HEK293 (cell line): ENCODE results near the gene MARCHF3.
A peak's percentile ranks its signal among the peaks of the same experiment; 100 is the strongest.

Experiments
- EGR2 ChIP-seq: fragments of 450-650 bp; formaldehyde crosslinking; IDR thresholded peaks from 2 replicates; pipeline ENCODE4 v1.5.1; 2016; ENCODE audit warnings: low read depth, missing biosample characterization, missing genetic modification characterization
- GLI2 ChIP-seq: fragments of 450-650 bp; formaldehyde crosslinking; IDR thresholded peaks from 2 replicates; pipeline ENCODE4; 2017; ENCODE audit warnings: missing biosample characterization, missing genetic modification characterization, low read depth, borderline replicate concordance
- IKZF3 ChIP-seq: fragments of 450-650 bp; IDR thresholded peaks from 2 replicates; pipeline ENCODE4 v1.5.0; 2018; ENCODE audit warnings: missing biosample characterization, mild to moderate bottlenecking, missing genetic modification characterization, moderate library complexity
- KLF7 ChIP-seq: fragments of 450-650 bp; formaldehyde crosslinking; IDR thresholded peaks from 2 replicates; pipeline ENCODE4 v1.5.1; 2016; ENCODE audit warnings: missing biosample characterization, missing genetic modification characterization, borderline replicate concordance
- KLF8 ChIP-seq: fragments of 450-650 bp; formaldehyde crosslinking; IDR thresholded peaks from 2 replicates; pipeline ENCODE4 v1.5.1; 2016; ENCODE audit warnings: missing biosample characterization, missing genetic modification characterization
- SP7 ChIP-seq: fragments of 450-650 bp; formaldehyde crosslinking; IDR thresholded peaks from 2 replicates; pipeline ENCODE4 v1.5.1; 2016; ENCODE audit warnings: missing biosample characterization, missing genetic modification characterization
- YY1 ChIP-seq: fragments of 450-650 bp; formaldehyde crosslinking; IDR thresholded peaks from 2 replicates; pipeline ENCODE4 v1.5.1; 2018; ENCODE audit warnings: missing biosample characterization, missing genetic modification characterization
- YY2 ChIP-seq: fragments of 450-650 bp; formaldehyde crosslinking; IDR thresholded peaks from 2 replicates; pipeline ENCODE4 v1.5.1; 2016; ENCODE audit warnings: missing biosample characterization, missing genetic modification characterization
- ZBTB21 ChIP-seq: fragments of 450-650 bp; formaldehyde crosslinking; IDR thresholded peaks from 2 replicates; pipeline ENCODE4 v1.5.1; 2017; ENCODE audit warnings: missing biosample characterization, missing genetic modification characterization
- ZNF10 ChIP-seq: fragments of 450-650 bp; formaldehyde crosslinking; IDR thresholded peaks from 2 replicates; pipeline ENCODE4 v1.5.1; 2017; ENCODE audit warnings: missing biosample characterization, missing genetic modification characterization
- ZNF133 ChIP-seq: fragments of 450-650 bp; formaldehyde crosslinking; IDR thresholded peaks from 2 replicates; pipeline ENCODE4 v1.5.1; 2016; ENCODE audit warnings: missing biosample characterization, missing genetic modification characterization
- ZNF19 ChIP-seq: fragments of 450-650 bp; formaldehyde crosslinking; IDR thresholded peaks from 2 replicates; pipeline ENCODE4; 2016; ENCODE audit warnings: missing biosample characterization, missing genetic modification characterization, low read depth
- ZNF391 ChIP-seq: fragments of 450-650 bp; formaldehyde crosslinking; IDR thresholded peaks from 2 replicates; pipeline ENCODE4 v1.5.1; 2016; ENCODE audit warnings: low read depth, missing biosample characterization, missing genetic modification characterization, borderline replicate concordance
- ZNF394 ChIP-seq: fragments of 450-650 bp; formaldehyde crosslinking; IDR thresholded peaks from 2 replicates; pipeline ENCODE4 v1.5.1; 2016; ENCODE audit warnings: missing biosample characterization, missing genetic modification characterization, mild to moderate bottlenecking, moderate library complexity, borderline replicate concordance
- ZNF510 ChIP-seq: fragments of 450-650 bp; formaldehyde crosslinking; IDR thresholded peaks from 2 replicates; pipeline ENCODE4 v1.5.1; 2018; ENCODE audit warnings: mild to moderate bottlenecking, missing genetic modification characterization, missing biosample characterization; ENCODE audit not compliant: insufficient replicate concordance
- ZNF529 ChIP-seq: fragments of 450-650 bp; formaldehyde crosslinking; IDR thresholded peaks from 2 replicates; pipeline ENCODE4 v1.5.1; 2017; ENCODE audit warnings: missing genetic modification characterization, missing biosample characterization; ENCODE audit not compliant: insufficient replicate concordance
- ZNF560 ChIP-seq: fragments of 450-650 bp; formaldehyde crosslinking; IDR thresholded peaks from 2 replicates; pipeline ENCODE4 v1.5.1; 2017; ENCODE audit warnings: missing biosample characterization, missing genetic modification characterization, borderline replicate concordance
- ZNF623 ChIP-seq: fragments of 450-650 bp; formaldehyde crosslinking; IDR thresholded peaks from 2 replicates; pipeline ENCODE4 v1.5.1; 2016; ENCODE audit warnings: missing biosample characterization, missing genetic modification characterization
- ZNF626 ChIP-seq: fragments of 450-650 bp; sonication (Bioruptor Pico); formaldehyde crosslinking; IDR thresholded peaks from 2 replicates; pipeline ENCODE4 v1.5.1; 2018; ENCODE audit warnings: missing biosample characterization, missing genetic modification characterization, inconsistent platforms
- ZNF664 ChIP-seq: fragments of 450-650 bp; formaldehyde crosslinking; IDR thresholded peaks from 2 replicates; pipeline ENCODE4 v1.5.1; 2016; ENCODE audit warnings: missing biosample characterization, missing genetic modification characterization
- ZNF791 ChIP-seq: fragments of 450-650 bp; formaldehyde crosslinking; IDR thresholded peaks from 2 replicates; pipeline ENCODE4 v1.5.1; 2016; ENCODE audit warnings: missing biosample characterization, missing genetic modification characterization
- TF ChIP-seq, protein P1 (sequence below): fragments of 450-650 bp; formaldehyde crosslinking; IDR thresholded peaks from 2 replicates; pipeline ENCODE4 v1.5.1; 2016; ENCODE audit warnings: missing biosample characterization, missing genetic modification characterization
- TF ChIP-seq, protein P2 (sequence below): fragments of 450-650 bp; formaldehyde crosslinking; IDR thresholded peaks from 2 replicates; pipeline ENCODE4 v1.5.1; 2016; ENCODE audit warnings: missing biosample characterization, missing genetic modification characterization
- TF ChIP-seq, protein P3 (sequence below): fragments of 450-650 bp; formaldehyde crosslinking; IDR thresholded peaks from 2 replicates; pipeline ENCODE4 v1.5.1; 2016; ENCODE audit warnings: missing biosample characterization, missing genetic modification characterization, low read depth
- TF ChIP-seq, protein P4 (sequence below): fragments of 450-650 bp; formaldehyde crosslinking; IDR thresholded peaks from 2 replicates; pipeline ENCODE4 v1.5.1; 2016; ENCODE audit warnings: missing biosample characterization, missing genetic modification characterization
- TF ChIP-seq, protein P5 (sequence below): fragments of 450-650 bp; formaldehyde crosslinking; IDR thresholded peaks from 2 replicates; pipeline ENCODE4 v1.5.1; 2016; ENCODE audit warnings: missing biosample characterization, missing genetic modification characterization
- TF ChIP-seq, protein P6 (sequence below): fragments of 450-650 bp; formaldehyde crosslinking; IDR thresholded peaks from 2 replicates; pipeline ENCODE4 v1.5.1; 2017; ENCODE audit warnings: missing biosample characterization, missing genetic modification characterization
- TF ChIP-seq, protein P7 (sequence below): fragments of 450-650 bp; formaldehyde crosslinking; conservative IDR thresholded peaks from 2 replicates; pipeline ENCODE4 v1.5.1; 2016; ENCODE audit warnings: low read depth, missing biosample characterization, missing genetic modification characterization

Gene MARCHF3

DNA sequence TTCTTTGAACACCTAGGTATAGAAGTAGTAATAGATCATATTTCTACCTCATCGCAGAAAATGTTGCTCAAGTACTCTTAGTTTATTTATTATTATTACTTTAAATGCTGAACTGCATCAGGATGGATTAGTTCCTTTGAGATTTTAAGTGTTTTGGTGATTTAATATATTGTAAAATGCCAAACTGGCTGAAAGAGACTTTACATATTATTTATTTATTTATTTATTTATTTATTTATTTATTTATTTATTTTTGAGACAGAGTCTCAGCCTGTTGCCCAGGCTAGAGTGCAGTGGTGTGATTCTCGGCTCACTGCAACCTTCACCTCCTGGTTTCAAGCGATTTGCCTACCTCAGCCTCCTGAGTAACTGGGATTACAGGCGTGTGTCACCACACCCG is 211.1 kb downstream of the MARCHF3 start (continued):
- TF ChIP-seq, protein P1, sequence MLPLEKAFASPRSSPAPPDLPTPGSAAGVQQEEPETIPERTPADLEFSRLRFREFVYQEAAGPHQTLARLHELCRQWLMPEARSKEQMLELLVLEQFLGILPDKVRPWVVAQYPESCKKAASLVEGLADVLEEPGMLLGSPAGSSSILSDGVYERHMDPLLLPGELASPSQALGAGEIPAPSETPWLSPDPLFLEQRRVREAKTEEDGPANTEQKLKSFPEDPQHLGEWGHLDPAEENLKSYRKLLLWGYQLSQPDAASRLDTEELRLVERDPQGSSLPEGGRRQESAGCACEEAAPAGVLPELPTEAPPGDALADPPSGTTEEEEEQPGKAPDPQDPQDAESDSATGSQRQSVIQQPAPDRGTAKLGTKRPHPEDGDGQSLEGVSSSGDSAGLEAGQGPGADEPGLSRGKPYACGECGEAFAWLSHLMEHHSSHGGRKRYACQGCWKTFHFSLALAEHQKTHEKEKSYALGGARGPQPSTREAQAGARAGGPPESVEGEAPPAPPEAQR, result no peak
- TF ChIP-seq YY1 (tag by site-specific recombination) (no peak), ZNF394 (peak; percentile 99), ZNF623 (tag by site-specific recombination) (peak; percentile 80), SP7 (tag by site-specific recombination) (no peak), ZNF133 (tag by site-specific recombination) (no peak), EGR2 (tag by site-specific recombination) (no peak), ZNF626 (tag by site-specific recombination) (no peak), YY2 (no peak), ZNF791 (tag by site-specific recombination) (0 out of 2 replicates have a peak, but pooled peaks have one; percentile 43), ZNF560 (tag by site-specific recombination) (peak; percentile 93), GLI2 (tag by site-specific recombination) (peak; percentile 73; the same call in 1 of the 2 replicates), ZNF10 (tag by site-specific recombination) (no peak), ZBTB21 (tag by site-specific recombination) (peak; percentile 42; the same call in 1 of the 2 replicates), ZNF19 (0 out of 2 replicates have a peak, but pooled peaks have one; percentile 14), ZNF529 (peak; percentile 71), KLF8 (tag by site-specific recombination) (no peak), IKZF3 (tag by site-specific recombination) (no peak), ZNF510 (tag by site-specific recombination) (peak; percentile 89), ZNF391 (no peak), ZNF664 (tag by site-specific recombination) (0 out of 2 replicates have a peak, but pooled peaks have one; percentile 63), KLF7 (tag by site-specific recombination) (peak; percentile 34; the same call in 1 of the 2 replicates)
- TF ChIP-seq, protein P2, sequence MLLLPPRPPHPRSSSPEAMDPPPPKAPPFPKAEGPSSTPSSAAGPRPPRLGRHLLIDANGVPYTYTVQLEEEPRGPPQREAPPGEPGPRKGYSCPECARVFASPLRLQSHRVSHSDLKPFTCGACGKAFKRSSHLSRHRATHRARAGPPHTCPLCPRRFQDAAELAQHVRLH (tag by site-specific recombination), result peak; percentile 73; the same call in 1 of the 2 replicates
- TF ChIP-seq, protein P3, sequence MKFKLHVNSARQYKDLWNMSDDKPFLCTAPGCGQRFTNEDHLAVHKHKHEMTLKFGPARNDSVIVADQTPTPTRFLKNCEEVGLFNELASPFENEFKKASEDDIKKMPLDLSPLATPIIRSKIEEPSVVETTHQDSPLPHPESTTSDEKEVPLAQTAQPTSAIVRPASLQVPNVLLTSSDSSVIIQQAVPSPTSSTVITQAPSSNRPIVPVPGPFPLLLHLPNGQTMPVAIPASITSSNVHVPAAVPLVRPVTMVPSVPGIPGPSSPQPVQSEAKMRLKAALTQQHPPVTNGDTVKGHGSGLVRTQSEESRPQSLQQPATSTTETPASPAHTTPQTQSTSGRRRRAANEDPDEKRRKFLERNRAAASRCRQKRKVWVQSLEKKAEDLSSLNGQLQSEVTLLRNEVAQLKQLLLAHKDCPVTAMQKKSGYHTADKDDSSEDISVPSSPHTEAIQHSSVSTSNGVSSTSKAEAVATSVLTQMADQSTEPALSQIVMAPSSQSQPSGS (tag by site-specific recombination), result no peak
- TF ChIP-seq, protein P4, sequence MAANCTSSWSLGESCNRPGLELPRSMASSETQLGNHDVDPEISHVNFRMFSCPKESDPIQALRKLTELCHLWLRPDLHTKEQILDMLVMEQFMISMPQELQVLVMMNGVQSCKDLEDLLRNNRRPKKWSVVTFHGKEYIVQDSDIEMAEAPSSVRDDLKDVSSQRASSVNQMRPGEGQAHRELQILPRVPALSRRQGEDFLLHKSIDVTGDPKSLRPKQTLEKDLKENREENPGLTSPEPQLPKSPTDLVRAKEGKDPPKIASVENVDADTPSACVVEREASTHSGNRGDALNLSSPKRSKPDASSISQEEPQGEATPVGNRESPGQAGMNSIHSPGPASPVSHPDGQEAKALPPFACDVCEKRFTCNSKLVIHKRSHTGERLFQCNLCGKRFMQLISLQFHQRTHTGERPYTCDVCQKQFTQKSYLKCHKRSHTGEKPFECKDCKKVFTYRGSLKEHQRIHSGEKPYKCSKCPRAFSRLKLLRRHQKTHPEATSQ (tag by site-specific recombination), result no peak
- TF ChIP-seq, protein P5, sequence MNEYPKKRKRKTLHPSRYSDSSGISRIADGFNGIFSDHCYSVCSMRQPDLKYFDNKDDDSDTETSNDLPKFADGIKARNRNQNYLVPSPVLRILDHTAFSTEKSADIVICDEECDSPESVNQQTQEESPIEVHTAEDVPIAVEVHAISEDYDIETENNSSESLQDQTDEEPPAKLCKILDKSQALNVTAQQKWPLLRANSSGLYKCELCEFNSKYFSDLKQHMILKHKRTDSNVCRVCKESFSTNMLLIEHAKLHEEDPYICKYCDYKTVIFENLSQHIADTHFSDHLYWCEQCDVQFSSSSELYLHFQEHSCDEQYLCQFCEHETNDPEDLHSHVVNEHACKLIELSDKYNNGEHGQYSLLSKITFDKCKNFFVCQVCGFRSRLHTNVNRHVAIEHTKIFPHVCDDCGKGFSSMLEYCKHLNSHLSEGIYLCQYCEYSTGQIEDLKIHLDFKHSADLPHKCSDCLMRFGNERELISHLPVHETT, result peak; percentile 62
- TF ChIP-seq, protein P6, sequence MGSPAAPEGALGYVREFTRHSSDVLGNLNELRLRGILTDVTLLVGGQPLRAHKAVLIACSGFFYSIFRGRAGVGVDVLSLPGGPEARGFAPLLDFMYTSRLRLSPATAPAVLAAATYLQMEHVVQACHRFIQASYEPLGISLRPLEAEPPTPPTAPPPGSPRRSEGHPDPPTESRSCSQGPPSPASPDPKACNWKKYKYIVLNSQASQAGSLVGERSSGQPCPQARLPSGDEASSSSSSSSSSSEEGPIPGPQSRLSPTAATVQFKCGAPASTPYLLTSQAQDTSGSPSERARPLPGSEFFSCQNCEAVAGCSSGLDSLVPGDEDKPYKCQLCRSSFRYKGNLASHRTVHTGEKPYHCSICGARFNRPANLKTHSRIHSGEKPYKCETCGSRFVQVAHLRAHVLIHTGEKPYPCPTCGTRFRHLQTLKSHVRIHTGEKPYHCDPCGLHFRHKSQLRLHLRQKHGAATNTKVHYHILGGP (tag by site-specific recombination), result no peak
- TF ChIP-seq, protein P7, sequence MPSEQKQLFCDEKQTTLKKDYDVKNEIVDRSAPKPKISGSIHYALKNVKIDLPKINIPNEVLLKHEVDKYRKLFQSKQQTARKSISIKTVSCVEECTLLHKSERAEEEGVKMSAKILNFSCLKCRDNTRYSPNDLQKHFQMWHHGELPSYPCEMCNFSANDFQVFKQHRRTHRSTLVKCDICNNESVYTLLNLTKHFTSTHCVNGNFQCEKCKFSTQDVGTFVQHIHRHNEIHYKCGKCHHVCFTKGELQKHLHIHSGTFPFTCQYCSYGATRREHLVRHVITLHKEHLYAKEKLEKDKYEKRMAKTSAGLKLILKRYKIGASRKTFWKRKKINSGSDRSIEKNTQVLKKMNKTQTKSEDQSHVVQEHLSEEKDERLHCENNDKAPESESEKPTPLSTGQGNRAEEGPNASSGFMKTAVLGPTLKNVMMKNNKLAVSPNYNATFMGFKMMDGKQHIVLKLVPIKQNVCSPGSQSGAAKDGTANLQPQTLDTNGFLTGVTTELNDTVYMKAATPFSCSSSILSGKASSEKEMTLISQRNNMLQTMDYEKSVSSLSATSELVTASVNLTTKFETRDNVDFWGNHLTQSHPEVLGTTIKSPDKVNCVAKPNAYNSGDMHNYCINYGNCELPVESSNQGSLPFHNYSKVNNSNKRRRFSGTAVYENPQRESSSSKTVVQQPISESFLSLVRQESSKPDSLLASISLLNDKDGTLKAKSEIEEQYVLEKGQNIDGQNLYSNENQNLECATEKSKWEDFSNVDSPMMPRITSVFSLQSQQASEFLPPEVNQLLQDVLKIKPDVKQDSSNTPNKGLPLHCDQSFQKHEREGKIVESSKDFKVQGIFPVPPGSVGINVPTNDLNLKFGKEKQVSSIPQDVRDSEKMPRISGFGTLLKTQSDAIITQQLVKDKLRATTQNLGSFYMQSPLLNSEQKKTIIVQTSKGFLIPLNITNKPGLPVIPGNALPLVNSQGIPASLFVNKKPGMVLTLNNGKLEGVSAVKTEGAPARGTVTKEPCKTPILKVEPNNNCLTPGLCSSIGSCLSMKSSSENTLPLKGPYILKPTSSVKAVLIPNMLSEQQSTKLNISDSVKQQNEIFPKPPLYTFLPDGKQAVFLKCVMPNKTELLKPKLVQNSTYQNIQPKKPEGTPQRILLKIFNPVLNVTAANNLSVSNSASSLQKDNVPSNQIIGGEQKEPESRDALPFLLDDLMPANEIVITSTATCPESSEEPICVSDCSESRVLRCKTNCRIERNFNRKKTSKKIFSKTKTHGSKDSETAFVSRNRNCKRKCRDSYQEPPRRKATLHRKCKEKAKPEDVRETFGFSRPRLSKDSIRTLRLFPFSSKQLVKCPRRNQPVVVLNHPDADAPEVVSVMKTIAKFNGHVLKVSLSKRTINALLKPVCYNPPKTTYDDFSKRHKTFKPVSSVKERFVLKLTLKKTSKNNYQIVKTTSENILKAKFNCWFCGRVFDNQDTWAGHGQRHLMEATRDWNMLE, result peak; percentile 93
